Measurements from ENCODE around the gene CBY3.

- TF ChIP-seq, protein P1, sequence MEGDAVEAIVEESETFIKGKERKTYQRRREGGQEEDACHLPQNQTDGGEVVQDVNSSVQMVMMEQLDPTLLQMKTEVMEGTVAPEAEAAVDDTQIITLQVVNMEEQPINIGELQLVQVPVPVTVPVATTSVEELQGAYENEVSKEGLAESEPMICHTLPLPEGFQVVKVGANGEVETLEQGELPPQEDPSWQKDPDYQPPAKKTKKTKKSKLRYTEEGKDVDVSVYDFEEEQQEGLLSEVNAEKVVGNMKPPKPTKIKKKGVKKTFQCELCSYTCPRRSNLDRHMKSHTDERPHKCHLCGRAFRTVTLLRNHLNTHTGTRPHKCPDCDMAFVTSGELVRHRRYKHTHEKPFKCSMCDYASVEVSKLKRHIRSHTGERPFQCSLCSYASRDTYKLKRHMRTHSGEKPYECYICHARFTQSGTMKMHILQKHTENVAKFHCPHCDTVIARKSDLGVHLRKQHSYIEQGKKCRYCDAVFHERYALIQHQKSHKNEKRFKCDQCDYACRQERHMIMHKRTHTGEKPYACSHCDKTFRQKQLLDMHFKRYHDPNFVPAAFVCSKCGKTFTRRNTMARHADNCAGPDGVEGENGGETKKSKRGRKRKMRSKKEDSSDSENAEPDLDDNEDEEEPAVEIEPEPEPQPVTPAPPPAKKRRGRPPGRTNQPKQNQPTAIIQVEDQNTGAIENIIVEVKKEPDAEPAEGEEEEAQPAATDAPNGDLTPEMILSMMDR (IDR thresholded peaks at IDR 0.05), result no peak
- TF ChIP-seq POLR2A (IDR thresholded peaks at IDR 0.05), result no peak
Measured at GRCh38 chr5:179699616-179700237, 18.9 kb upstream of the CBY3 start.

Data from testis (tissue), 2 donors.